HCT116 (cell line): ENCODE measurements around the gene USP24. TPM values are rescaled to one million over a fixed set of nuclear protein-coding genes. Genes with fewer than 3 reads are reported as not detected.

Experiments
- ATAC-seq: fragments of 200-7000 bp; cut with Tn5 transposase; 2 replicates; pipeline ENCODE4 v1.9.1; 2020; ENCODE audit warnings: mild to moderate bottlenecking, moderate library complexity
- BruUV-seq: library from RNA; stranded (reverse); fragments of 400-500 nt; replicated peaks from 2 replicates; lab custom pipeline; 2021; lab: Mats Ljungman, UMichigan
- CTCF ChIA-PET: fragments of 300-600 bp; sonication (Branson Sonifier 250); formaldehyde crosslinking; loops from one replicate; lab custom pipeline; 2021; ENCODE audit warnings: antibody characterized with exemption; lab: Charles Lee
- POLR2A ChIA-PET: fragments of 300-600, 350-600 bp; sonication (Branson Sonifier 250); formaldehyde crosslinking; loops from one replicate; lab custom pipeline; 2021; ENCODE audit warnings: antibody characterized with exemption; lab: Charles Lee
- RAD21 ChIA-PET, 2 experiments: fragments of 300-600 bp; sonication (Branson Sonifier 250); formaldehyde crosslinking; loops; one replicate each; lab custom pipeline; 2023; ENCODE audit warnings: low total read pairs in 2 of 2; ENCODE audit not compliant: uncharacterized antibody in 2 of 2, unreplicated experiment in 2 of 2, low non-redundant PET in 1 of 2; lab: Charles Lee
- DNase-seq: peaks from one replicate; pipeline ENCODE4 v3.0.0-alpha.2; 2010; ENCODE audit warnings: low read depth, low spot score
- H2AFZ ChIP-seq: fragments of 200-600 bp; shearing (Covaris generic), sonication (generic); 2 replicates; pipeline ENCODE4 v1.6.1; 2017; ENCODE audit warnings: low read depth, mixed run types, mixed read lengths, antibody characterized with exemption, low read length; ENCODE audit not compliant: poor library complexity, severe bottlenecking
- H3K27ac ChIP-seq: 2 replicates; pipeline ENCODE4 v1.5.1; 2012; ENCODE audit warnings: low read depth, low read length
- H3K27me3 ChIP-seq: fragments of 200-600 bp; sonication (generic); 2 replicates; pipeline ENCODE4 v1.6.1; 2016; ENCODE audit warnings: mixed run types, low read length, mixed read lengths; ENCODE audit not compliant: insufficient read depth
- H3K36me3 ChIP-seq, 2 experiments: fragments of 200-500 bp in 1 of 2; fragments of 200-600 bp in 1 of 2; sonication (Bioruptor generic) in 1 of 2; sonication (generic) in 1 of 2; 2 replicates each; pipeline versions ENCODE4 v1.5.1 to v1.6.1; 2014 to 2016; ENCODE audit warnings: low read length in 2 of 2, inconsistent platforms in 1 of 2, mixed read lengths in 1 of 2, mixed run types in 1 of 2; ENCODE audit not compliant: insufficient read depth in 2 of 2, control insufficient read depth in 1 of 2
- H3K4me1 ChIP-seq, 2 experiments: fragments of 200-600 bp in 1 of 2; sonication (generic) in 1 of 2; 2 replicates each; pipeline versions ENCODE4 v1.5.1 to v1.6.1; 2012 to 2017; ENCODE audit warnings: low read length in 2 of 2, inconsistent platforms in 1 of 2, mild to moderate bottlenecking in 1 of 2, mixed read lengths in 1 of 2, mixed run types in 1 of 2, moderate library complexity in 1 of 2; ENCODE audit not compliant: insufficient read depth in 2 of 2, control insufficient read depth in 1 of 2
- H3K4me2 ChIP-seq: fragments of 200-600 bp; sonication (generic); 2 replicates; pipeline ENCODE4 v1.6.1; 2017; ENCODE audit warnings: mixed run types, low read length, mixed read lengths
- H3K4me3 ChIP-seq, 2 experiments: fragments of 200-600 bp in 1 of 2; sonication (generic) in 1 of 2; replicated peaks in 1 of 2; 2 replicates each; pipeline ENCODE4 v1.5.1; 2011 to 2016; ENCODE audit warnings: low read length in 2 of 2, control low read depth in 1 of 2, low read depth in 1 of 2, mild to moderate bottlenecking in 1 of 2, mixed read lengths in 1 of 2, mixed run types in 1 of 2
- H3K79me2 ChIP-seq: fragments of 200-600 bp; sonication (generic); 2 replicates; pipeline ENCODE4 v1.6.1; 2017; ENCODE audit warnings: mild to moderate bottlenecking, mixed run types, low read length, moderate library complexity, mixed read lengths; ENCODE audit not compliant: insufficient read depth
- H3K9ac ChIP-seq: fragments of 200-600 bp; sonication (generic); 2 replicates; pipeline ENCODE4 v1.6.1; 2016; ENCODE audit warnings: low read length, mixed read lengths
- H3K9me2 ChIP-seq: fragments of 200-600 bp; sonication (generic), shearing (Covaris generic); 2 replicates; pipeline ENCODE4 v1.6.1; 2017; ENCODE audit warnings: mixed run types, mild to moderate bottlenecking, moderate library complexity; ENCODE audit not compliant: insufficient read depth
- H3K9me3 ChIP-seq, 2 experiments: fragments of 200-500 bp in 1 of 2; fragments of 200-600 bp in 1 of 2; sonication (Bioruptor generic) in 1 of 2; sonication (generic) in 1 of 2; 2 replicates each; pipeline ENCODE4 v1.6.1; 2014 to 2017; ENCODE audit warnings: low read length in 2 of 2, mixed read lengths in 2 of 2, inconsistent platforms in 1 of 2, low read depth in 1 of 2, mild to moderate bottlenecking in 1 of 2, mixed run types in 1 of 2, moderate library complexity in 1 of 2; ENCODE audit not compliant: control insufficient read depth in 1 of 2, insufficient read depth in 1 of 2
- H4K20me1 ChIP-seq: fragments of 200-600 bp; sonication (generic), shearing (Covaris generic); 2 replicates; pipeline ENCODE4 v1.6.1; 2017; ENCODE audit warnings: mixed run types, mild to moderate bottlenecking, moderate library complexity; ENCODE audit not compliant: insufficient read depth
- CBX3 ChIP-seq: IDR thresholded peaks from 2 replicates; pipeline ENCODE4 v1.6.1; 2012; ENCODE audit warnings: low read depth
- ELF1 ChIP-seq: IDR thresholded peaks from 2 replicates; pipeline ENCODE4 v1.6.1; 2012; ENCODE audit warnings: low read depth, borderline replicate concordance
- EZH2 ChIP-seq: fragments of 200-600 bp; sonication (generic); IDR thresholded peaks from 2 replicates; pipeline ENCODE4 v1.6.1; 2017; ENCODE audit warnings: antibody characterized with exemption, mixed run types
- SIN3A ChIP-seq: IDR thresholded peaks from 2 replicates; pipeline ENCODE4 v1.6.1; 2012; ENCODE audit warnings: low read depth
- SP1 ChIP-seq: IDR thresholded peaks from 2 replicates; pipeline ENCODE4 v1.6.1; 2012; ENCODE audit warnings: low read depth
- TCF7L2 ChIP-seq: IDR thresholded peaks from 2 replicates; pipeline ENCODE4 v1.7.0; 2011; ENCODE audit warnings: borderline replicate concordance, inconsistent platforms; ENCODE audit not compliant: insufficient read depth, insufficient read length; ENCODE audit errors: extremely low read depth
- intact Hi-C: fragments of 100-400 bp; cut with micrococcal nuclease; formaldehyde crosslinking; loops from 2 replicates; pipeline ENCODE4 v1.10.0; 2022
- total RNA-seq: library from RNA; stranded (reverse); gene quantifications from one replicate; pipeline ENCODE4 v1.2.1, GENCODE V29; 2021; ENCODE audit not compliant: unreplicated experiment
- TF ChIP-seq, protein P1 (sequence below), 3 experiments: fragments of 200-600 bp in 1 of 3; sonication (generic) in 1 of 3; IDR thresholded peaks in 2 of 3; conservative IDR thresholded peaks in 1 of 3; 2 replicates each; pipeline ENCODE4 v1.5.1; 2012 to 2017; ENCODE audit warnings: low read depth in 2 of 3, low read length in 2 of 3, antibody characterized with exemption in 1 of 3, borderline replicate concordance in 1 of 3, control low read depth in 1 of 3, mild to moderate bottlenecking in 1 of 3, mixed read lengths in 1 of 3, mixed run types in 1 of 3, moderate library complexity in 1 of 3; ENCODE audit not compliant: insufficient read depth in 1 of 3

The USP24 gene
- total RNA-seq, 1 experiment from 2014 or later: 34.2 TPM

DNA sequence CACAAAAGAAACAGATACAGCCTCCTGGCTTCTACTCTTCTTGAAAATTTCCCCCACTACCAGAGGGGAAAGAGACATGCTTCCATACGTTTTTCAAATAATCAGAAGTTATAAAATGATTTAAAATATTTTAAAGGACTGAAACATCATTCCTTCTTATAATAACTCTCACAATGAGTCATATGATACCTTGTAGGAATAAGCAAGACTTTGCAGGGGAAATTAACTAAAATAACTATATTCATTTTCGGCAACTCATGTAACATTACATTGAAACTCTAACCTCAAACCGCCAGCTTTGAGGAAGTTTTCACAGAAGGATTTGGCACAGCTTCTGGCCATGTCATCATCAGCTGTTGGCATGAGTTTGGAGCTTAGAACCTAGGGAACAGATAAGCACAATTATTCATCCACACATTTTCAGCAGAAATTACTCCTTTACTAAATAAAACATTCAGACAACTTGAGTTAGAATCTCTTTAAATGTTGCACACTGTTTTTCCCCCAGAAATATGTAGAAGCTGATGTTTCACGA lies 85.9 kb downstream of the USP24 start:
- Histone ChIP-seq H4K20me1 (no peaks in the 10 kb centered on the region), H3K27ac (no peak overlapping the region), H3K4me3 (no peak overlapping the region), H3K9me3 (no peaks in the 10 kb centered on the region), H3K4me1 (no peaks in the 10 kb centered on the region), H3K36me3 (peaks cover 35 to 40% of the 10 kb centered on the region in 2 experiments), H3K27me3 (no peaks in the 10 kb centered on the region), H3K9me2 (no peaks in the 10 kb centered on the region), H3K4me2 (no peak overlapping the region), H3K79me2 (no peaks in the 10 kb centered on the region), H3K9ac (no peak overlapping the region), H2AFZ (no peak overlapping the region)
- ChIA-PET RAD21 (no interaction called here), POLR2A (no interaction called here), CTCF (no interaction called here)
- DNase-seq: no peak
- intact Hi-C loops: no loop called here
- TF ChIP-seq TCF7L2: no peak
- no peak for TF ChIP-seq CBX3
- TF ChIP-seq EZH2: no peak
- no peak for ATAC-seq
- no TSS peak for BruUV-seq

DNA sequence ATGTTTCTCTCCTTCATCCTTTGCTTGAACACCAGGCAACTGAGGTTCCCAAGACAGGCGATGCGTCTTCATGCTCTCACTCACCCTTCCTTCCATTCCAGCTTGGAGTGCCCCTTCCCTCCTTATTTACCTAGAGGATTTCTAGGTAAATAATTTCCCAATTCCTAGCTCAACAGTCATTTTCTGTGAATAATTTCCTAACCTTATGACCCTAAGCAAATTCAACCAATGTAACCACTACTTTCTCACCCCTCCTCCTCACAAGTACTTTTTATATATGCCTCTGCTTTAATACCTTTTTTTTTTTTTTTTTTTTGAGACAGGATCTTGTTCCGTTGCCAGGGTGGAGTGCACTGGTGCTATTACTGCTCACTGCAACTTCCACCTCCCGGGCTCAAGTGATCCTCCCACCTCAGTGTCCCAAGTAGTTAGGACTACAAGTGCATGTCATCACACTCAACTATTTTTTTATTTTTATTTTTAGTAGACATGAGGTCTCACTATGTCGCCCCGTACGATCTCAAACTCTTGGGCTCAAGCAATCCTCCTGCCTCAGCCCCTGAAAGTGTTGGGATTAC lies 86.7 kb downstream of the USP24 start:
- Histone ChIP-seq H3K9me2 (no peaks in the 10 kb centered on the region), H3K4me1 (no peaks in the 10 kb centered on the region), H3K9ac (no peak overlapping the region), H3K4me2 (no peak overlapping the region), H3K27me3 (no peaks in the 10 kb centered on the region), H4K20me1 (no peaks in the 10 kb centered on the region), H2AFZ (no peak overlapping the region), H3K79me2 (no peaks in the 10 kb centered on the region), H3K4me3 (no peak overlapping the region), H3K9me3 (no peaks in the 10 kb centered on the region), H3K27ac (no peak overlapping the region)
- ATAC-seq: no peak
- RAD21 ChIA-PET: no interaction called here
- intact Hi-C loops: no loop called here
- no TSS peak for BruUV-seq
- CTCF ChIA-PET: no interaction called here
- TF ChIP-seq SP1: no peak
- no peak for TF ChIP-seq SIN3A
- TF ChIP-seq, protein P1, sequence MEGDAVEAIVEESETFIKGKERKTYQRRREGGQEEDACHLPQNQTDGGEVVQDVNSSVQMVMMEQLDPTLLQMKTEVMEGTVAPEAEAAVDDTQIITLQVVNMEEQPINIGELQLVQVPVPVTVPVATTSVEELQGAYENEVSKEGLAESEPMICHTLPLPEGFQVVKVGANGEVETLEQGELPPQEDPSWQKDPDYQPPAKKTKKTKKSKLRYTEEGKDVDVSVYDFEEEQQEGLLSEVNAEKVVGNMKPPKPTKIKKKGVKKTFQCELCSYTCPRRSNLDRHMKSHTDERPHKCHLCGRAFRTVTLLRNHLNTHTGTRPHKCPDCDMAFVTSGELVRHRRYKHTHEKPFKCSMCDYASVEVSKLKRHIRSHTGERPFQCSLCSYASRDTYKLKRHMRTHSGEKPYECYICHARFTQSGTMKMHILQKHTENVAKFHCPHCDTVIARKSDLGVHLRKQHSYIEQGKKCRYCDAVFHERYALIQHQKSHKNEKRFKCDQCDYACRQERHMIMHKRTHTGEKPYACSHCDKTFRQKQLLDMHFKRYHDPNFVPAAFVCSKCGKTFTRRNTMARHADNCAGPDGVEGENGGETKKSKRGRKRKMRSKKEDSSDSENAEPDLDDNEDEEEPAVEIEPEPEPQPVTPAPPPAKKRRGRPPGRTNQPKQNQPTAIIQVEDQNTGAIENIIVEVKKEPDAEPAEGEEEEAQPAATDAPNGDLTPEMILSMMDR (IDR thresholded peaks at IDR 0.05 in 2 of 3, conservative IDR thresholded peaks at IDR 0.05 in 1 of 3; ENCODE audit: borderline replicate concordance in 1 of 3, insufficient read depth in 1 of 3, low read depth in 2 of 3, low read length in 2 of 3): no peak
- TF ChIP-seq ELF1: no peak
- TF ChIP-seq, all 23 proteins: peak for 0
- POLR2A ChIA-PET: no interaction called here
- H3K36me3 ChIP-seq: peaks cover 36 to 38% of the 10 kb centered on the region in 2 experiments
- no peak for DNase-seq
